Thymus (tissue), 11 donors: Measurements from ENCODE around the gene PLSCR1. TPM values are rescaled to one million over a fixed set of nuclear protein-coding genes. Genes with fewer than 3 reads are reported as not detected.
A peak's percentile ranks its signal among the peaks of the same experiment; 100 is the strongest.

ENCODE experiments used
- DNase-seq, 9 donors: peaks; one replicate each; pipeline ENCODE4 v3.0.0-alpha.2; 2013; ENCODE audit warnings: low spot score in 9 of 9, low read depth in 6 of 9, missing footprints in 1 of 9
- H3K27ac ChIP-seq, 2 donors: one replicate each; pipeline ENCODE4 v1.5.1; 2013; ENCODE audit warnings: control low read depth in 1 of 2, low read depth in 1 of 2, low read length in 1 of 2, mild to moderate bottlenecking in 1 of 2, moderate library complexity in 1 of 2
- H3K27me3 ChIP-seq, 2 donors: one replicate each; pipeline ENCODE4 v1.5.1; 2013; ENCODE audit warnings: low read length in 1 of 2; ENCODE audit not compliant: control insufficient read depth in 2 of 2, insufficient read depth in 1 of 2
- H3K36me3 ChIP-seq, 2 donors: one replicate each; pipeline ENCODE4 v1.5.1; 2013; ENCODE audit warnings: low read length in 1 of 2, mild to moderate bottlenecking in 1 of 2, moderate library complexity in 1 of 2; ENCODE audit not compliant: control insufficient read depth in 2 of 2, insufficient read depth in 2 of 2
- H3K4me1 ChIP-seq, 2 donors: one replicate each; pipeline ENCODE4 v1.5.1; 2013; ENCODE audit warnings: low read length in 2 of 2; ENCODE audit not compliant: control insufficient read depth in 2 of 2, insufficient read depth in 2 of 2
- H3K4me3 ChIP-seq, 2 donors: one replicate each; pipeline ENCODE4 v1.5.1; 2013; ENCODE audit warnings: low read length in 2 of 2, control low read depth in 1 of 2, mild to moderate bottlenecking in 1 of 2
- H3K9me3 ChIP-seq, 2 donors: one replicate each; pipeline ENCODE4 v1.5.1; 2013; ENCODE audit warnings: low read length in 1 of 2, mild to moderate bottlenecking in 1 of 2; ENCODE audit not compliant: control insufficient read depth in 2 of 2, insufficient read depth in 1 of 2
- WGBS: extraction: QIAGEN DNeasy Blood & Tissue Kit; methylation state at CpG from one replicate; pipeline ENCODE4 v1.1.7; 2013; 5-methylcytosine and 5-hydroxymethylcytosine counted together
- polyA plus RNA-seq: library from polyadenylated mRNA; stranded (reverse); fragments of 200-250 nt; gene quantifications from one replicate; pipeline ENCODE4 v1.2.3, GENCODE V29; 2013
- total RNA-seq: library from RNA; stranded (reverse); fragments of 120-200 nt; gene quantifications from one replicate; pipeline ENCODE4 v1.2.4, GENCODE V29; 2013
- donor health status: healthy.

Gene PLSCR1
- total and polyA plus RNA-seq, 2 donors, result 84.7 to 98.8 TPM

GRCh38 chr3:146557745-146558144 is 13.3 kb upstream of the PLSCR1 start:
- WGBS, result 86% methylated on average over 4 of the region's 4 CpGs

GRCh38 chr3:146555311-146555710 is 10.9 kb upstream of the PLSCR1 start:
- H3K27me3 ChIP-seq, result no peaks in the 10 kb centered on the region
- WGBS, result 98% methylated on average over 3 of the region's 3 CpGs
- H3K9me3 ChIP-seq, result no peaks in the 10 kb centered on the region
- no peak for DNase-seq
- no peak overlapping the region for H3K4me3 ChIP-seq
- no peaks in the 10 kb centered on the region for H3K4me1 ChIP-seq
- H3K27ac ChIP-seq, result no peak overlapping the region
- no peaks in the 10 kb centered on the region for H3K36me3 ChIP-seq

More at GRCh38 chr3:146557745-146558144, 13.3 kb upstream of the PLSCR1 start:
- H3K4me3 ChIP-seq, result no peak overlapping the region
- no peaks in the 10 kb centered on the region for H3K4me1 ChIP-seq
- no peak for DNase-seq
- no peaks in the 10 kb centered on the region for H3K36me3 ChIP-seq
- H3K27me3 ChIP-seq, result no peaks in the 10 kb centered on the region
- no peaks in the 10 kb centered on the region for H3K9me3 ChIP-seq
- H3K27ac ChIP-seq, result no peak overlapping the region

DNA sequence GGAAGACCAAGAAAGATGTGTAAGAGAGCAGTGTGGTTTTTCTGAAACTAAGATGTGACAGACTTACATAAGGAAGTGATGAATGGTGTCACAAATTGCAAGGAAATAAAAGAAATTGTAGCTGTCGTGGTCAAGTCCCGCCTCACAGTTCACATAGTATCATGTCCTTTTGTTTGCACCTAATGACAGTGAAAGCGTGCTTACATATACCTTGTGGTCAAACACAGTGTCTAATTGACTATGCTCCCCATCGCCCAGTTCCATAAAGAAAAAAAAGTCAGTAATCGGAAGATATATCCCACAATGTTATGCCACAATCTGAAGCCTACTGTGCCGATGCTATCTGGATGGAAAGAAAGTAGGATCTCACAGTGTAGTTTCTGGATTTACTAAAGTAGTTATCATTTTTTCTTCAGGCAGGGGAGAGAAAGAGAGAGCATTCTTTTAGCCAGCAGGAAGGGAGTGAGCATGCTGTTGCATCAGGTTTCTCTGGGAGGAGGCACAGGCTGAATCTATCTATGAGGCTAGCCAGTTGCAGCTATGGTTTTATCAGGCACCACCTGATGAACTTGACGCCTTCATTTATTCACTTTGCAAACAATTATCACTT is 9.8 kb upstream of the PLSCR1 start:
- Histone ChIP-seq H3K4me1 (no peaks in the 10 kb centered on the region), H3K36me3 (no peaks in the 10 kb centered on the region), H3K27ac (no peak overlapping the region), H3K9me3 (no peaks in the 10 kb centered on the region), H3K27me3 (no peaks in the 10 kb centered on the region), H3K4me3 (no peak overlapping the region)
- 91% methylated on average over 7 of the region's 7 CpGs for WGBS
- no peak for DNase-seq

GRCh38 chr3:146550743-146551510 is 6.5 kb upstream of the PLSCR1 start:
- no peaks in the 10 kb centered on the region for H3K27me3 ChIP-seq
- no peaks in the 10 kb centered on the region for H3K36me3 ChIP-seq
- WGBS, result 98% methylated on average over 5 of the region's 5 CpGs
- no peak overlapping the region for H3K27ac ChIP-seq
- H3K9me3 ChIP-seq, result no peaks in the 10 kb centered on the region
- no peak overlapping the region for H3K4me3 ChIP-seq
- DNase-seq, result no peak
- H3K4me1 ChIP-seq, result no peaks in the 10 kb centered on the region

GRCh38 chr3:146550070-146550615 is 5.7 kb upstream of the PLSCR1 start:
- Histone ChIP-seq H3K36me3 (no peaks in the 10 kb centered on the region), H3K4me1 (no peaks in the 10 kb centered on the region), H3K9me3 (no peaks in the 10 kb centered on the region), H3K27me3 (no peaks in the 10 kb centered on the region), H3K4me3 (no peak overlapping the region), H3K27ac (no peak overlapping the region)
- DNase-seq, result no peak

GRCh38 chr3:146547235-146547835 is 2.9 kb upstream of the PLSCR1 start:
- Histone ChIP-seq H3K27ac (no peak overlapping the region), H3K9me3 (no peaks in the 10 kb centered on the region), H3K4me3 (no peak overlapping the region), H3K36me3 (no peaks in the 10 kb centered on the region), H3K4me1 (peaks cover 0 to 6% of the 10 kb centered on the region in 2 donors), H3K27me3 (no peaks in the 10 kb centered on the region)
- DNase-seq, result no peak

DNA sequence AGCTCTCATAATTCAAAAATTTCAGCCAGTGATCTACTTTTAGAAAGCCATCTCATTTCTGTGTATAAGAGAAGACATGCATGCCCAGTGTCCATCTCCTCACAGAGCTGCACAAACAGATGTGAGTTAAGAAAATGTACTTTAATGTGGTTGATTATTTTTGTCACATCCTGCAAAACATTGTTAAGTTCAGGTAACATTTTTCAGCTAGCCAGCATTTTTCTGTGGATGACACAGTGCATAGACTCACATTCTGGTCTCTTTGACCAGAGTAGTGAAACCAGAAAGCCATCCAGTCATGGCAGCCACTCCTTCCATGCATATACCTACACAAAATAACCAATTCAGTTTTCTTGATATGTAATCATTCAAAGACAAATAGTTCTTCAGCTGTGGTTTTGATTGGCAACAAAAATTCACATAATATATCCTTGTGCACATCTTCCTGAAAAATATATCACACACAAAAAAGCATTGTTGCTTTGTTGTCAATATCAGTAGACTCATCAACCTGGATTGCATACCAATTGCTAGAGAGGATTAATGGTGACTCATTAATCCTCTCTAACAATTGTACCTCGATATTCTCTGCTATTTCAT is 2.1 kb upstream of the PLSCR1 start:
- H3K9me3 ChIP-seq, result no peaks in the 10 kb centered on the region
- H3K4me3 ChIP-seq, result no peak overlapping the region
- no peaks in the 10 kb centered on the region for H3K36me3 ChIP-seq
- H3K27me3 ChIP-seq, result no peaks in the 10 kb centered on the region
- H3K4me1 ChIP-seq, result peaks cover 0 to 9% of the 10 kb centered on the region in 2 donors
- WGBS, result 91% methylated on average over 1 of the region's 1 CpG
- no peak overlapping the region for H3K27ac ChIP-seq
- DNase-seq, result no peak

GRCh38 chr3:146544929-146545528 is 622 bp upstream of the PLSCR1 start:
- H3K27me3 ChIP-seq, result no peaks in the 10 kb centered on the region
- peaks cover 0 to 9% of the 10 kb centered on the region in 2 donors for H3K4me1 ChIP-seq
- H3K36me3 ChIP-seq, result no peaks in the 10 kb centered on the region
- H3K9me3 ChIP-seq, result no peaks in the 10 kb centered on the region
- H3K27ac ChIP-seq, result peak overlapping the region; percentile 85 to 90
- DNase-seq, result no peak
- WGBS, result 56% methylated on average over 8 of the region's 8 CpGs
- H3K4me3 ChIP-seq, result peak overlapping the region; percentile 76 to 82
